IMR-90 (cell line): ENCODE measurements around the gene MNS1. TPM values are rescaled to one million over a fixed set of nuclear protein-coding genes. Genes with fewer than 3 reads are reported as not detected.

Experiments used
- ATAC-seq: fragments of 200-7000 bp; cut with Tn5 transposase; 2 replicates; pipeline ENCODE4 v1.9.1; 2020; ENCODE audit warnings: low read depth, mild to moderate bottlenecking, moderate library complexity
- BruUV-seq: library from RNA; stranded (reverse); fragments of 400-500 nt; replicated peaks from 2 replicates; lab custom pipeline; 2021; lab: Mats Ljungman, UMichigan
- CTCF ChIA-PET: fragments of 300-600 bp; formaldehyde crosslinking; extraction: SDS; loops from one replicate; lab custom pipeline; 2021; ENCODE audit warnings: antibody characterized with exemption; lab: Yijun Ruan, JAX
- POLR2A ChIA-PET: fragments of 300-600 bp; sonication (Branson Sonifier 250); formaldehyde crosslinking; loops from one replicate; lab custom pipeline; 2022; ENCODE audit warnings: antibody characterized with exemption; ENCODE audit not compliant: unreplicated experiment; lab: Charles Lee
- DNase-seq: peaks from one replicate; pipeline ENCODE4 v3.0.0; 2013
- H2AFZ ChIP-seq: replicated peaks from 2 replicates; pipeline ENCODE3; 2013; ENCODE audit warnings: low read length, mild to moderate bottlenecking; ENCODE audit not compliant: poor library complexity
- H2AK5ac ChIP-seq: 2 replicates; pipeline ENCODE4 v1.6.1; 2013; ENCODE audit warnings: low read depth, low read length, inconsistent platforms
- H2AK9ac ChIP-seq: replicated peaks from 2 replicates; pipeline ENCODE3; 2013; ENCODE audit warnings: mild to moderate bottlenecking, low read depth, low read length, moderate library complexity; ENCODE audit not compliant: poor library complexity
- H2BK120ac ChIP-seq: 2 replicates; pipeline ENCODE4 v1.6.1; 2013; ENCODE audit warnings: low read depth, low read length, inconsistent platforms
- H2BK15ac ChIP-seq: 3 replicates; pipeline ENCODE4 v1.6.1; 2013; ENCODE audit warnings: low read depth, low read length, inconsistent platforms
- H2BK20ac ChIP-seq: 2 replicates; pipeline ENCODE4 v1.6.1; 2013; ENCODE audit warnings: low read depth, mild to moderate bottlenecking, inconsistent platforms, low read length, moderate library complexity
- H2BK5ac ChIP-seq: 2 replicates; pipeline ENCODE4 v1.6.1; 2013; ENCODE audit warnings: mild to moderate bottlenecking, low read depth, low read length, inconsistent platforms; ENCODE audit not compliant: poor library complexity, severe bottlenecking
- H3K14ac ChIP-seq: replicated peaks from 2 replicates; pipeline ENCODE4 v1.6.1; 2013; ENCODE audit warnings: low read depth, low read length, inconsistent platforms
- H3K18ac ChIP-seq: 2 replicates; pipeline ENCODE4 v1.6.1; 2013; ENCODE audit warnings: low read depth, low read length, control low read depth
- H3K23ac ChIP-seq: 2 replicates; pipeline ENCODE4 v1.6.1; 2013; ENCODE audit warnings: low read depth, low read length, inconsistent platforms
- H3K27ac ChIP-seq: 2 replicates; pipeline ENCODE4 v1.5.1; 2013; ENCODE audit warnings: mild to moderate bottlenecking, control low read depth, low read length; ENCODE audit not compliant: insufficient read depth
- H3K27me3 ChIP-seq: 2 replicates; pipeline ENCODE4 v1.6.1; 2013; ENCODE audit warnings: low read length; ENCODE audit not compliant: control insufficient read depth, insufficient read depth
- H3K36me3 ChIP-seq: 2 replicates; pipeline ENCODE4 v1.6.1; 2013; ENCODE audit warnings: low read length, mixed read lengths; ENCODE audit not compliant: control insufficient read depth, insufficient read depth
- H3K4ac ChIP-seq: 2 replicates; pipeline ENCODE4 v1.6.1; 2013; ENCODE audit warnings: low read depth, low read length, inconsistent platforms
- H3K4me1 ChIP-seq: 2 replicates; pipeline ENCODE4 v1.6.1; 2013; ENCODE audit warnings: low read length, mixed read lengths; ENCODE audit not compliant: control insufficient read depth, insufficient read depth
- H3K4me2 ChIP-seq: 2 replicates; pipeline ENCODE4 v1.6.1; 2013; ENCODE audit warnings: low read depth, mild to moderate bottlenecking, control low read depth, low read length, moderate library complexity
- H3K4me3 ChIP-seq: 2 replicates; pipeline ENCODE4 v1.5.1; 2013; ENCODE audit warnings: low read depth, mild to moderate bottlenecking, control low read depth, low read length, moderate library complexity; ENCODE audit not compliant: insufficient read depth
- H3K56ac ChIP-seq: 2 replicates; pipeline ENCODE4 v1.6.1; 2013; ENCODE audit warnings: low read length, inconsistent platforms; ENCODE audit not compliant: insufficient read depth; ENCODE audit errors: extremely low read depth
- H3K79me1 ChIP-seq, 2 experiments: 2 replicates each; pipeline ENCODE4 v1.6.1; 2013; ENCODE audit warnings: low read length in 2 of 2, inconsistent platforms in 1 of 2, low read depth in 1 of 2
- H3K9ac ChIP-seq: 2 replicates; pipeline ENCODE4 v1.6.1; 2013; ENCODE audit warnings: low read depth, low read length, control low read depth
- H3K9me1 ChIP-seq: 2 replicates; pipeline ENCODE4 v1.6.1; 2013; ENCODE audit warnings: low read length, inconsistent platforms; ENCODE audit not compliant: insufficient read depth
- H3K9me3 ChIP-seq: 2 replicates; pipeline ENCODE4 v1.6.1; 2013; ENCODE audit warnings: low read length; ENCODE audit not compliant: control insufficient read depth, insufficient read depth
- H4K20me1 ChIP-seq: 2 replicates; pipeline ENCODE4 v1.6.1; 2013; ENCODE audit warnings: low read length, inconsistent platforms; ENCODE audit not compliant: insufficient read depth
- H4K5ac ChIP-seq: 2 replicates; pipeline ENCODE4 v1.6.1; 2013; ENCODE audit warnings: mild to moderate bottlenecking, low read depth, low read length, control low read depth
- H4K8ac ChIP-seq, 2 experiments: 2 replicates each; pipeline ENCODE4 v1.6.1; 2013; ENCODE audit warnings: low read depth in 2 of 2, low read length in 2 of 2, control low read depth in 1 of 2, inconsistent platforms in 1 of 2
- H4K91ac ChIP-seq: 2 replicates; pipeline ENCODE4 v1.6.1; 2013; ENCODE audit warnings: low read depth, low read length, inconsistent platforms; ENCODE audit not compliant: insufficient read depth
- CEBPB ChIP-seq: IDR thresholded peaks from 2 replicates; pipeline ENCODE4 v1.6.1; 2012; ENCODE audit warnings: low read depth, low read length, improper control_type of control experiment
- CHD1 ChIP-seq: IDR thresholded peaks from 2 replicates; pipeline ENCODE4 v1.6.1; 2012; ENCODE audit warnings: low read depth, low read length, improper control_type of control experiment
- FOS ChIP-seq: fragments of 150-350 bp; IDR thresholded peaks from 2 replicates; pipeline ENCODE4 v1.6.1; 2016; ENCODE audit warnings: low read depth, low read length
- MAZ ChIP-seq: IDR thresholded peaks from 2 replicates; pipeline ENCODE4 v1.6.1; 2012; ENCODE audit warnings: low read depth, mild to moderate bottlenecking, low read length, improper control_type of control experiment, moderate library complexity, borderline replicate concordance
- MXI1 ChIP-seq: IDR thresholded peaks from 2 replicates; pipeline ENCODE4 v1.6.1; 2012; ENCODE audit warnings: low read depth, mild to moderate bottlenecking, low read length, moderate library complexity, borderline replicate concordance
- WGBS, 2 experiments: methylation state at CpG; one replicate each; pipeline versions ENCODE4 v1.1.5 to v1.1.7; 2013; ENCODE audit warnings: missing lambda C conversion rate in 2 of 2; ENCODE audit not compliant: insufficient read length in 1 of 2; ENCODE audit errors: extremely low coverage in 2 of 2; 5-methylcytosine and 5-hydroxymethylcytosine counted together
- dilution Hi-C: fragments of 300-500 bp; cut with HindIII; formaldehyde crosslinking; loops from one replicate; pipeline ENCODE4 v1.14.3; 2018; ENCODE audit warnings: low sequenced_read_pairs; ENCODE audit not compliant: unreplicated experiment
- in situ Hi-C: fragments of 300-500 bp; cut with MboI; formaldehyde crosslinking; loops from 3 replicates; pipeline ENCODE4 v1.14.3; 2019; ENCODE audit warnings: low sequenced_read_pairs, inconsistent platforms, mixed read lengths
- intact Hi-C: fragments of 100-400 bp; cut with micrococcal nuclease; formaldehyde crosslinking; loops from 2 replicates; pipeline ENCODE4 v1.10.0; 2022
- polyA plus RNA-seq, 3 experiments: library from polyadenylated mRNA; depleted of rRNA; stranded (reverse); fragments of >200 nt; gene quantifications; 2 replicates each; pipeline ENCODE4 v1.2.3, GENCODE V29; 2012; ENCODE audit warnings: low replicate concordance in 1 of 3
- total RNA-seq: library from RNA; depleted of rRNA; stranded (reverse); fragments of >200 nt; gene quantifications from 2 replicates; pipeline ENCODE4 v1.2.3, GENCODE V29; 2012

MNS1 gene
- total and polyA plus RNA-seq, 2 of the 4 experiments (the other 2 are of a cell fraction): 0.36 to 0.84 TPM

GRCh38 chr15:56454836-56455235, 10.1 kb downstream of the MNS1 start:
- WGBS, 2 experiments: 100% methylated on average over 1 of the region's 1 CpG; no CpG with 5 or more reads in 1 of the 2 experiments
- Histone ChIP-seq H2BK15ac (no peak overlapping the region), H3K9ac (no peak overlapping the region), H3K9me1 (no peaks in the 10 kb centered on the region), H3K4me3 (no peak overlapping the region), H3K14ac (no peak overlapping the region), H3K18ac (no peak overlapping the region), H3K36me3 (no peaks in the 10 kb centered on the region), H4K8ac (no peak overlapping the region), H3K56ac (no peak overlapping the region), H3K27ac (no peak overlapping the region), H3K9me3 (no peaks in the 10 kb centered on the region), H2BK120ac (no peak overlapping the region), H4K91ac (no peak overlapping the region), H3K4ac (no peak overlapping the region), H2BK5ac (no peak overlapping the region), H2BK20ac (no peak overlapping the region), H2AK5ac (no peak overlapping the region), H2AK9ac (no peak overlapping the region), H3K79me1 (no peaks in the 10 kb centered on the region), H3K23ac (no peak overlapping the region), H4K20me1 (no peaks in the 10 kb centered on the region), H3K4me2 (no peak overlapping the region), H3K4me1 (no peaks in the 10 kb centered on the region), H3K27me3 (no peaks in the 10 kb centered on the region), H2AFZ (no peak overlapping the region), H4K5ac (no peak overlapping the region)
- ATAC-seq (no peak), DNase-seq (no peak)
- TF ChIP-seq MXI1: no peak
- no peak for TF ChIP-seq CEBPB
- TF ChIP-seq CHD1: no peak
- TF ChIP-seq FOS: no peak
- no peak for TF ChIP-seq MAZ
- in situ Hi-C loops (no loop called here), intact Hi-C loops (no loop called here), dilution Hi-C loops (no loop called here)
- no TSS peak for BruUV-seq
- ChIA-PET CTCF (interaction anchor here (0.6 to 0.7 kb wide), 2 partner anchors 42 to 147 kb away, joined by 3 to 5 read pairs; no protein-coding TSS in a partner anchor), POLR2A (no interaction called here)
